Fibroblast of peridontal ligament (primary cell): ENCODE results near the gene USP13.
"Not testable (repeated sequence)": the region's sequence is repeated elsewhere in the genome, so short reads cannot be mapped to it uniquely, and the experiment has no call there.

Source experiments
- DNase-seq: peaks from one replicate; pipeline ENCODE4 v3.0.0-alpha.2; 2010; ENCODE audit errors: extremely low read depth

Gene USP13

DNA sequence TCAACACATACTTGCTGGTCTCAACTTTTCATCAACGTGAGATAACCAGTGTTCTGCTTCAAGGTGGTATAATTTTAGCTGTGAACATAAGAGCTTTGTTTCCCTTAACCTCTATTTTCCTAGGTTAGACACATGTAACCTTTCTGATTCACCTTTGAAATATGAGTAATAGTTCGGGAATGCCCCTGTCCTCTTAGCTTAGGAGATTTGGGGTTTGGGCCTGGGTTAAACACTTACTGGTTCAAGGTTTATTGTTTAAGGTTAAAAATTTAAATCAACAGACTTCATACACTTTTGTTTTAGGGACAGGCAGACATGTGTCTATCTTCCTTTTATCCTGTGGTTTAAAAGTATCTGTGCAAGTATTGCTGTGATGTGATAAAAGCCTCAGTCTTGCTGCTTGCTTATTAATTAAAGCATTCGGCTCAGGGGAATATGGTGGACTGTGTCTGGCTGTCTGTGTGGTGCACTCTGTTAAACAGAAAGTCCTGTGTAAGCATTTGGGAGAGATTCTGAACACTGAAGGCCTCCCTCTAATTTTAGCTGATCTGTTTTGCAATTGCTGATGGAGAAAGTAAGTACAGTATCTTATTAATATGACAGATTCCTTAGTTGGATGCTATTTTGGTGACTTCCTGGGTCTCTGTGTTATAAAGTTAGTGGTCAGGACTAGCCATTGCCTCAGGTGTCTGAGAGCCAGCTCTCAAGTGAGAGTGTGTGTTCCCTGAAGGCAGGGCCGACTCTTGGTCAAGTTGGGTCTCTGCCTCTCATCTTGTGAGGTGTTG lies 81.8 kb downstream of the USP13 start:
- no peak for DNase-seq

GRCh38 chr3:179735321-179735720 lies 82.5 kb downstream of the USP13 start:
- DNase-seq = no peak

DNA sequence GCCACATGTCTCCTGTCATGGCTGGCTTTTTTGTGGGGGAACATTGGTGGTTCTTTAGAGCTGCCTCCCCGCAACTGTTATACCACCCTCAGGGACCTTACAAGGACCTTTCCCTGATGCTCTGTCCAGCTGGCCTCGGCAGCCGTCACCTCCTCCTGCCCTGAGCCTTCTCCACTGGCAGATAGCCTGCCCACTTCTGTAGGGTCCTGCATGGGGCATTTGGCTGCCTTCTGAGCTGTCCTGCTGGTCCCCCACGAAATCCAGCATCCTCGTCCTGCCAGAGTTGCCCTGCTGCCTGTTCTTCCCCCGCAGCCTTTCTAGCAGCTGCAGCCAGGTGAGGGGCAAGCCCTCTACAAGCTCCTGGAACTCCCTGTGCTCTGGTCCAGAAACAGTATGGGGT lies 86.2 kb downstream of the USP13 start:
- no peak for DNase-seq

GRCh38 chr3:179739816-179740594 lies 87.2 kb downstream of the USP13 start:
- DNase-seq = no peak

DNA sequence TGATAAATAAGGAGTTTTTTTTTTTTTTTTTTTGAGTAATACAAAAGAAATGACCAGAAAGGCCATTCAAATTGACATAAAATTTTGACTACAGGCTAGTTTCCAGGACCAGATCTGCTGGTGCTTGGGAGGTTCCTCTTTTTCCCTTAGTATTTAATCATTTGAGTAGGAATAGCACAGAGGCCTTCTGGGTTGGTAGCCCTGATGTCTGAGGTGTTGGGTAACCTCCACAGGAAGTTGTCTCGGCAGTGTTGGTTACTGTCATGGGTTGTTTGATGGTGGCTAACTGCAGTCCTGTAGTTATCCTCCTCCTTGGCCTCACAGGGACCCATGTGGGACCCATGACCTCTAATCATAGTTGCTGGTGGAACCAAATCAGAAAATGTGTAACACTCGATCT lies 91.1 kb downstream of the USP13 start:
- no peak for DNase-seq

- DNase-seq = no peak
These were observed 91.8 kb downstream of the USP13 start for GRCh38 chr3:179744667-179745066.

GRCh38 chr3:179745079-179745478 lies 92.2 kb downstream of the USP13 start:
- DNase-seq = no peak

DNA sequence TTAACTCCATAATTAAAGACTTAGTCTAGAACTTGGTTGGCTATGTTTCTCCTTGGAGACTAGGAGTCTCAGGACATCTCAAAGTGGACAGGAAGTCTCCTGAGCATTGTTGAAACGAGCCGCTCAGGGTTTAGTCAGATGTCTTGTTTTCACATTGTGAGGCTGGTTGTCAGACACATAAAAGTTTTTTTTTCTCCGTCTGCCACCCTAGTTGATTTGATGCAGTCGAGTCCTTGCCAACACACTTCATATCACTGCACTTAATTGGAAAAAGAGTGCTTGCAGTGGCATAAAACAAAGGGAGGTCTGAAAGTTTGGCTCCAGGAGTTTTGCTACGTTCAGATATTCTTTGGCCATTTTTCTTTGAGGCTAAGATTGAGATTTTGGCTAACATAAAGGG lies 92.9 kb downstream of the USP13 start:
- DNase-seq = no peak

GRCh38 chr3:179750720-179751328 lies 98.0 kb downstream of the USP13 start:
- DNase-seq = peak; percentile 55

DNA sequence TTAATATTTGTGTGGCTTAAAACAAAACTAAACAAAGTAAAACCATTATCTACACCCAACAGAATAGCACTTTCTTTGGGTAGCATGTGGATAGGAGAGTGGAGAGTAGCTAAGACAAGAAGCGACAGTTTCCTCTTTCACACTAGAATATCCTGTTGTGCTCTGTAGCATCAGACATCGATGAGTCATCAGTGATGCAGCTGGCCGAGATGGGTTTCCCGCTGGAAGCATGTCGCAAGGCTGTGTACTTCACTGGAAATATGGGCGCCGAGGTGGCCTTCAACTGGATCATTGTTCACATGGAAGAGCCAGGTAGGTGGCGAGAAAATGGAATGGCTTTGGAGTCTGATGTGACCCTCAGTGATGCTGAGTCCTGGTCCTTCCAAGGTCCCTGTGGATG lies 108.1 kb downstream of the USP13 start:
- DNase-seq = peak; percentile 29

GRCh38 chr3:179765396-179765795 lies 112.6 kb downstream of the USP13 start:
- DNase-seq = peak; percentile 23

DNA sequence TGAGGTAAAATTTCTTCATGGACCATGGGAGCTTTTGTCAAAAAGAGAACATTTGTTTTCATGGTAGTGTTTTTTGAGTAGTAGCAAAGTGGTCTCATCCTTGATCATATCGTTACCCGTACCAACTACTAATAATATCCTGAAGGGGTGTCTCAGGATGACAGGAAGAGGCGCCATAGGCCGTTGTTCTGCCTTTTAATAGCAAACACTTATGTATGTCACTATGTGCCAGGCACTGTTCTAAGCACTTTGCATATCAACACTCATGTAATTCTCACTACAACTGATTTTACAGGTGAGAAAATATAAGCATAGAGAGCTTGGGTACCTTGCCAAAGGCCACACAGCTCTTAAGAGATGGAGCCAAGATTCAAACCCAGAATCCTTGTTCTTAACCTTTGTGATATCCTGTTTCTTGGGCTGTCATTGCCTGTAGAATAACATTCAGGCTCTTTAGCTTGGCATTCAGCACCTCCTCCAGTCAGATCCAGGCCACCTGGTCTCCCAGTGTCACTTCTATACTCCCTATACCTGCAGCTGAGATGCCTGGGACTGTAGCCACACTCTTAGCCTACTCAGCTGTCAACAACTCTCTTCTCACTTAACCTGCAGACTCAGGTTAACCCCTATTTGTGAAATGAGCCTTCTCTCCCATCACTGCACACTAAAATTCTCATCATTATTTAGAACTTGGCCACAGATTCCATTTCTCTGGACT lies 113.7 kb downstream of the USP13 start:
- DNase-seq = no peak

DNA sequence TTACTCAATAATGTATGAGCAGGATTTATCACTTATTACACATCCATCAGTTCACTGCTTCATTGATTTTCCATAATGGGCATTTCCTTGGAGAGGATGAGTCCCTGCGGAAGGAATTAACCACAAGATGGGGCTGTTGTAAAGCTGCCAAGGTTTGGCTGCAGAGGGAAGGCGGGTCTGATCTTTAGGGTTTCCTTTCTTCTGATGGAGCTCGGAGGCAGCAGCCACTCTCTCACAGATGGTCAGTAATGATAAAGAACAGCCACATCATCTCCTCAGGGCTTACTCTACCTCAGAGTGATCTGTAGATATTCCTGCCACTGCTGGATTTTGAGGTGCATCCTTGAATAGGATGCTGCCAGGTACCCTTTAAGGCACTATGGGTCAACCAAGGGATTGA lies 115.2 kb downstream of the USP13 start:
- peak; percentile 81 for DNase-seq

DNA sequence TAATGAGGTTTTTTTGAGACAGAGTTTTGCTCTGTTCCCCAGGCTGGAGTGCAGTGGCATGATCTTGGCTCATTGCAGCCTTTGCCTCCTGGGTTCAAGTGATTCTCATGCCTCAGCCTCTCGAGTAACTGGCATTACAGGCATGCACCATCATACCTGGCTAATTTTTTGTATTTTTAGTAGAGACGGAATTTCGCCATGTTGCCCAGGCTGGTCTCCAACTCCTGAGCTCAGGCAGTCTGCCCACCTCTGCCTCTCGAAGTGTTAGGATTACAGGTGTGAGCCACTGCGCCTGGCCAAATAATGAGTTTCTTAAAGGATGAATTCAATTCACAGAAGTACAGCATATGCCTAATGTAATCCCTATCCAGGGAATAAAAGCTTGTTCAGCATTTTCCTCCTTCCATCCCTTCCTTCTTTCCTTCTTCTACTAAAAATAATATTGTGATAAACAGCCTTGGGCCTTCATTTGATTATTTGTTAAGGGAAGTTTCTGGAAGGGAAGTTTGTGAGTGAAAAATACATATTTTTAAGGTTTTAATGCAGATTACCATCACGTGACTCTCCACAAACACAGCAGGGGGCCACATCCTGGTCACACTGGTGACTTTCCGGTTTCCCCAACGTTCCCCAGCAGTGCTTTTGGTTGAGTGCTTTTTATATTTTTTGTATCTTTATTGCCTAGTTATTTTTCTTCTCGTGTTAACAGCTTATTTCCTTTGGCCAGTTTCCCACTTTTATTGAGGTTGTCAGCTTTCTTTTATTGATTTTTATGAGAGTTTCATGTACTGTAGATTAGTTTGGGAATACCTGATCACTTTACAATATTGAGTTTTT lies 116.8 kb downstream of the USP13 start:
- DNase-seq = no peak

DNA sequence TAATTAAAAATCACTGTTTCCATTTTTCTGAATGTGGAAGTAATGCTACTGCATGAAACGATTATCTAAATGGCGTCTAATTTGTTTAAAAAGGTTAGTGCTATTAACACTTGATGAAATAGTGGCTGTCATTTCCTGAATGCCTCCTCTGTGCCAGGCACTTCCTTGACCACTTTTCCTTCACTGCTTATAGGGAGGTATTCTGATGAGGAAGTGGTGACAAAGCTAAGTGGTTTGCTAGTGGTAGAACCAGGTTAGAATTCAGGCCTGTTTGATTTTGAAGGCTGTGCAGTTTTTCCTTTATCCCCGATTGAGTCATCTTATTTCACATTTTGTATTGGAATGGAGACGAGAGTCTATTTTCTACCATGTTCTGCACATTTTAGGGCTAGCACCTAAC lies 119.0 kb downstream of the USP13 start:
- DNase-seq = no peak

- DNase-seq = no peak
These were observed 119.5 kb downstream of the USP13 start for GRCh38 chr3:179772297-179772696.

DNA sequence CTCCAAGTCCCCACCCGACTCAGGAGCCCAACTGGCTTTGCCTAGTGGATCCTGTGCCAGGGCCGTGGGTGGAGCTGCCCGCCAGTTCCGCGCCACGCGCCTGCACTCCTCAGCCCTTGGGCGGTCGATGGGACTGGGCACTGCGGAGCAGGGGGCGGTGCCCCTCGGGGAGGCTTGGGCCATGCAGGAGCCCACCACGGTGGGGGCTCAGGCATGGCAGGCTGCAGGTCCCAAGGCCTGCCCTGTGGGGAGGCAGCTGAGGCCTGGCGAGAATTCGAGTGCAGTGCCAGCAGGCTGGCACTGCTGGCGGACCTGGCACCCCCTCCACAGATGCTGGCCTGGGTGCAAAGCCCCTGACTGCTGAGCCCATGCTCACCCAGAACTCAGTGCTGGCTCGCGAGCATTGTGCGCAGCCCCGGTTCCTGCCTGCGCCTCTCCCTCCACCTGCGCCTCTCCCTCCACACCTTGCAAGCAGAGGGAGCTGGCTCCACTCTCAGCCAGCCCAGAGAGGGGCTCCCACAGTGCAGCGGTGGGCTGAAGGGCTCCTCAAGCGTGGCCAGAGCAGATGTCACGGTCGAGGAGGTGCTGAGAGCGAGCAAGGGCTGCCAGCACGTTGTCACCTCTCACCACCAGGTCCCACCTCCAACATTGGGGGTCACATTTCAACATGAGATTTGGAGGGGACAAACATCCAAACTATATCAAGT lies 122.7 kb downstream of the USP13 start:
- no peak for DNase-seq

- DNase-seq = not testable (repeated sequence)
These were observed 130.0 kb downstream of the USP13 start for GRCh38 chr3:179782841-179783240.

DNA sequence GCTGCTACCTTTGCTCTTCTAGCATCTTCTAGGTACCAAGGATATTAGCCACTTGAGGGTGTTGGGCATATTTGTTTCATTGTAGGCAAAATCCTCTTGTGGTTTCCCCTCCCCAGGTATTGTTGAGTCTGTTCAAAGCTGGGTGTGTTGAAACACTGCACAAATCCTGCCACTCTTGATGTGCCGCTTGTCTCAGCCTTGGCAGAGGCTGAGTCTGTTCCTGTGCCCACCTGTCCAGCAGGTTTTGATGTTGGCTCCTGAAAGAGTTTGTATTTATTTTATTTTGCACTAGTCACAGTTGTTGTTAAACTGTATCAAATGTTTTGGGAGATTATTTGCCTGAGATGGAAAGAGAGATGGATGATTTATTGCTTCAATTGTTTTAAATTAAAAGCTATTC lies 136.2 kb downstream of the USP13 start:
- no peak for DNase-seq

- DNase-seq = no peak
These were observed 139.0 kb downstream of the USP13 start for GRCh38 chr3:179791793-179792192.

- DNase-seq = no peak
These were observed 141.5 kb downstream of the USP13 start for GRCh38 chr3:179794355-179794754.
